Stimulated activated CD8-positive, alpha-beta memory T cell treated with anti-CD3 and anti-CD28 coated beads, Interleukin-7, amount 100 ng/mL, for 48 hours (primary cell): ENCODE measurements around the gene RNF144B.
"Not testable (repeated sequence)": the region's sequence is repeated elsewhere in the genome, so short reads cannot be mapped to it uniquely, and the experiment has no call there.

Experiments used
- DNase-seq, 2 donors: peaks; one replicate each; pipeline ENCODE4 v3.0.0-alpha.2; 2020; ENCODE audit warnings: low read depth in 1 of 2; ENCODE audit errors: extremely low read depth in 1 of 2

RNF144B gene

GRCh38 chr6:18387061-18387721 is at the start of gene RNF144B:
RNF144B (plus strand) TSS chr6:18387350; CDS start chr6:18399535, 12,185 bp downstream.
- peak; percentile 33 to 58 for DNase-seq

- no peak for DNase-seq
Measured at GRCh38 chr6:18339599-18339998, 47.6 kb upstream of the RNF144B start.

- no peak for DNase-seq
Measured at GRCh38 chr6:18340781-18341551, 46.2 kb upstream of the RNF144B start.

DNA sequence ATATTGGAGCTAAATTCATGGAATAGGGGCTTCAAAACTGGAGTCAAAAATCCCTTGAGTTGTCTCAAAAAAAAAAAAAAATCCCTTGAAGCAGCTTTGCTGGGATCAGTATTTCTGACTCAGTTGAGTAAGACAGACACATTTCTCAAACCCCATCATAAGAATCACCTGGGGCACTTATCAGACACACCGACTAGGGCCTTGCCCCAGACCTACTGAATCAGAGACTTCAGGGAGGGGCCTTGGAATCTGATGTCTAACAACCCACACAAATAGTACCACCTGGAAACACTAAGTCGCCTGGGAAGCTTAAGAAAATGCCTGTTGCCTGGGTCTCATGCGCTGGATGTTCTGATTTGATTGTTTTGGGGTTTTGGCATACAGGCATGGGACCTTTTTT is 44.9 kb upstream of the RNF144B start:
- no peak for DNase-seq

- peak in 1 of 2 donors; percentile 32 for DNase-seq
Measured at GRCh38 chr6:18343741-18344140, 43.4 kb upstream of the RNF144B start.

DNA sequence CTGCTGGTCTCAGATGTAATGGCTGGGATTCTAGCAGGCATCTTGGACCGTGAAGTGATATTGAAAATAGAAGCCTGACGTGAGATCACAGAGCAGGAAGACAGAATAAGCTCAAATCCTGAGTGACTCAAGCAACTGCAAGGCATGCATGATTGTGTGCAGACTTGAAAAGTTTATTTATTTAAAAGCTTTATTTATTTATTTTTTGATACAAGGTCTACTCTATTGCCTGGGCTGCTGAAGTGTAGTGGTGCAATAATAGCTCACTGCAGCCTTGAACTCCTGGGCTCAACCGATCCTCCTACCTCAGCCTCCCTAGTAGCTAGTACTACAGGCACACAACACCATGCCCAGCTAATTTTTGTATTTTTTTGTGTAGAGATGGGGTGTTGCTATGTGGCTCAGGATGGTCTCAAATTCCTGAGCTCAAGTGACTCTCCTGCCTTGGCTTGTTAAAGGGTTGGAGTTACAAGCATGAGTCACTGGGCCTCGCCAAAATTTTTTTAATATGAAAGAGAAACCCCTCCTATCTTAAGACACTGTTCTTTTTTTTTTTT is 40.1 kb upstream of the RNF144B start:
- DNase-seq: no peak

DNA sequence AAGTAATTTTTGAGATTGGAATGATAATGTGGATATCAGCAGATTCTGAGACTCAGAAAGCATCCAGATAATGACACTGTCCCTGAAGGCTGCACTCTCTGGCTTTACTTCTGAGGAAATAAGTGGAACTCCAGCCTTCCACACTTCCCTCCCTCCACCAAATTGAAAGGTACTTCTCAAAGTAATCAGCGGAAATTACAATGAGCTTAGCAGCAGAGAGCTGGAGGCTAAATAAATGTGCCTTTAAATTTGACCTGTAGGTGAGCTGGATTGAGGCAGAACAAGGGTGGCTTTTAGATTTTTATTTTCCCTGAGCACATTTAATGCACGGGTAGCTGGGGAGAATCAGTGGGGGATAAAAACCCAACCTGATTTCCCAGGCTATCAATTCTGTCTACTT is 39.3 kb upstream of the RNF144B start:
- DNase-seq: no peak

DNA sequence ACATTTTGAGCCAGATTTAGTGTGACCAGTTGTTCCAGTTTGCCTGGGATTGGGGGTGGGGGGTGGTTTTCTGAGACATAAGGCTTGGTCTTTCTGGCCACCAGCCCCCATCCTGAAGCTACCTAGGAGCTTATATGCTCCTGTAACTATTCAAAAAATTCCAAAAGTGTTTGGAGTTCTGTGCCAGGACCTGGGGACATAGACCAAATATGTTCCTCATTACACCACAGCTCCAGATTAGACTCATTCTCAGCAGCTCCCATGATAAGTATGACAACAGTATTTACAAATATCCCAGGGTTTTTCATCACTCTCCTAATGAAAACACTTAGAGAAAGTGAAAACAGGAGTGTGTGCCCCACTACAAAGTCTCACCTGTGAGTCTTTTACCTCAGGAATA is 37.8 kb upstream of the RNF144B start:
- no peak for DNase-seq

- DNase-seq: no peak
Measured at GRCh38 chr6:18350271-18350670, 36.9 kb upstream of the RNF144B start.

- DNase-seq: no peak
Measured at GRCh38 chr6:18350712-18351111, 36.4 kb upstream of the RNF144B start.

DNA sequence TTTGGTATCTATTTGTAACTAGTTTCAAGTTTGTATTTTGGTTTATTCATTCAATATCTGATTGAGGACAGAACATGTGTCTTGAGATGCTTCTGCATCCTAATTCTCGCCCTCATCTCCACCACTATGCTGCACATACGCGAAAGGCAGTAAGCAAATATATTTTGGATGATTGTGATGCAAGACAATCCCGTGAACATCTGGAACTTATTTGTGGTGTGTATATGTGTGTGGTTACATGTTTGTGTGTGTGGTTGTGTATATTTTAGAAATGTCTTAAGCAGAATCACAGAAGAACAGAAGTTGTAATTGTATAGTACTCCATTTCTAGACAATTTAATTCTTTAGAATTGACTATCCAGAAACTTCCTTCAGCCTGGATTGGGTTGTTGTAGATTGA is 35.1 kb upstream of the RNF144B start:
- DNase-seq: no peak

DNA sequence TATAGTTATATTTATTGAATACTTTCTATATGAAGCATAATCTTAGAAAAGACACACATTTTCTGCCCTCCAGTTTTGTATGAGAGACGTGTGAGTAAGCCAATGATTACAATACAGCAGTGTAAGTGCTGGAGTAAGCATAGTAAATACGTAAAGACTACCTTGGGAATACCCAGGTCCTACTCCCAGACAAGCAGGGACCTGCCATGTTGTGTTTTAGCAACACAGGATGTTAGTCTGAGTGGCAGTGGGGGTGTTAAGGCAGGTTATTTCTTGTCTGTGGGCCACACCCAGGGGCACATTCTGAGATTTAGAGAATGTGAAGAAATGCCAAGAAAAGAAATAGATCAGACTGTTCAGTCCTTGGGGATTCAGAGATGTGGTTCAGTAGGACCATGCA is 34.3 kb upstream of the RNF144B start:
- no peak for DNase-seq

DNA sequence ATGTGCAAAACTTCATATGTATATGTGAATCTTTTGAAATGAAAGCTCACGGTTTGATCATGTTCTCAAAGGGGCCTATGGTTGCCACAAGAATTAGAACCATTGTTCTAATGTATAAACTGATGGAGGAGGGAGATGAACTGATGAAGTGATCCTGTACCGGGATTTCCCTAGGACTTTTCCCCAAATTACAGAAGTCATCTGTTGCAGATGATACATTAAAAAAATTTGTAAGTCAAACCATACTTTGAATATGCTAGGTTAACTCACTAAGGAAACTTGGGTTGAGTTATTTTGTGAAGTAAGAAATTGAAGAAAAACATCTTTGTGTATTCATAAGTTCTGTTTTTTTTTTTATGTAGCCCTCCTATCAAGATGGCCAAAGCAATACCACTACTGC is 33.9 kb upstream of the RNF144B start:
- no peak for DNase-seq

GRCh38 chr6:18357546-18357945 is 29.6 kb upstream of the RNF144B start:
- DNase-seq: not testable (repeated sequence)

- DNase-seq: no peak
Measured at GRCh38 chr6:18359237-18359885, 27.8 kb upstream of the RNF144B start.

DNA sequence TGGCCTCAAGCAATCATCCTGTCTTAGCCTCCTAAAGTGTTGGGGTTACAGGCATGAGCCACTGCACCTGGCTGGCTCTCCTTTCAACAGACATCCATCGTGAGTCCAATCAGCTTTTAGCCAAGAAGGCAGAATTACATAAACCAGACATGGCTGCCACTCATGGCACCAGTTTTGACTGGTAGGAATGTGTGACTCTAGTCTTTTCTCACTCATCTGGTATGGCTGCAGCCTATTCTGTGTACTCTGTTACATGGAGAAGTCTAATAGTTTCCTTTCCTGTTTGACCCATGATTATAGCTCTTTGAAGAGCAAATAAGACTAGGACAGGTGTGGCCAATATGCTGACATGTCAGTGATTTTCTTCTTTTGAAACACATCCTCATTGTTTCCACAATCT is 27.0 kb upstream of the RNF144B start:
- no peak for DNase-seq

- DNase-seq: no peak
Measured at GRCh38 chr6:18362058-18362561, 25.0 kb upstream of the RNF144B start.

DNA sequence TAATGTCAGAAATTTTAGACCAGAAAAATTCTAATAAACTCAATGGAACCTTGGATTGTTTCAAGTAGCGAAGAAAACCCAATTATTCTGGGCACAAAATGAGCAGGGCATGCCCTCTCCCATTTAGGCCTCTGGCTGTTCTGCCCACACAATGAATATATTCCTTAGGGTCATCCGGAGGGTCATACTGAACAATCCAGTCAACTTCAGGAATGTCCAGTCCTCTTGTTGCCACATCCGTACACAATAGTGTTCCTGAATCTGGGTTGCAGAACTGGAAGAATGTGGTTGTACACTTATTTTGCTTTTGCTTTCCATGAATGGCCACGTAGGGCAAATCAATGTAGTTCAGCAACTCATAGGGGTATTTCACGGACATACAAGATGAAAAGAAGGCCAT is 23.4 kb upstream of the RNF144B start:
- no peak for DNase-seq

DNA sequence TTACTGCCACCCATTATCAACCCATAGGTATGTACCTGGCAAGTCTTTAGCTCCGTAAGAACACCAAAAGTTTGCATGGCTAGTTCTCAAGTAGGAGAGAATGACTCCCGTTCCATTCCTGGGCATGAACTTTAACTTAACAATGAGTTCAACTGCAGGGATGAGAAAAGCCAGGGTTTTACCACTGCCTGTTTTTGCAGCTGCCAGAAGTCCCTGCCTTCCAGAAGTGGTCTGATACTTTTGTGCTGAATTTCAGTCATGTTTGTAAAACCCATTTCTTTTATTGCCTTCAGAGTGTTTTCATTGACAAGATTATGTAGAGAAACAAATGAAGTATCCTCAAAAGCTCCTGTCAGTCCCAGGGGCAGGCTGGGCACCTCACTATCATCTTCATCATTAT is 22.6 kb upstream of the RNF144B start:
- not testable (repeated sequence) for DNase-seq

DNA sequence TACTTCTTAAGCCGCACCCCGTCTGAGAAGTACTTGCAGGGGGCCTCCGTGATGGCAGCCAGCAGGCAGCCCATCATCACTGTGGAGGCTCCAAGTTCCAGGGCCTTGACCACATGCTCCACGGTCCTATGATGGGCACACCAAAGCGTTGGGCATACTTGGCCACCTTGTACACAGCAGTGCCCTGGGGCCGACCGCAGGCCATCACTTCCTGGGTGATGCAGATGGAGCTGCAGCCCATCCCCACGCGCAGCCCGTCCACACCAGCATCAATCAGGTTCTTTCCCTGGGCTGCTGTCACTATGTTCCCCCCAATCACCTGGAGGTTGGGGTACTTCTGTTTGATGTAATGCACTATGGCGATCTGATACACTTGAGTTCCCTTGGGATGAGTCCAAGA is 19.8 kb upstream of the RNF144B start:
- no peak for DNase-seq

GRCh38 chr6:18368277-18369105 is 18.7 kb upstream of the RNF144B start:
- DNase-seq: no peak
